Left cardiac atrium (tissue), 4 donors: ENCODE results near the gene ITGBL1. TPM values are rescaled to one million over a fixed set of nuclear protein-coding genes. Genes with fewer than 3 reads are reported as not detected.
A peak's percentile ranks its signal among the peaks of the same experiment; 100 is the strongest.

Source experiments
- ATAC-seq, 2 donors: fragments of 200-7000 bp; cut with Tn5 transposase; one replicate each; pipeline ENCODE4 v1.9.1; 2020; ENCODE audit warnings: mild to moderate bottlenecking in 2 of 2, moderate library complexity in 2 of 2
- DNase-seq: peaks from one replicate; pipeline ENCODE4 v3.0.0-alpha.2; 2020
- intact Hi-C, 2 donors: fragments of 100-400 bp; cut with DNase I; formaldehyde crosslinking; loops; one replicate each; pipeline versions ENCODE4 v1.14.1 to v1.15.1; 2022 to 2023
- total RNA-seq, 2 donors: library from RNA; stranded (reverse); fragmentation: NEBNext Ultra II Directional; extraction: Animal tissue kit (Norgen Biotek cat#: 25700); gene quantifications; one replicate each; pipeline ENCODE4 v1.2.1, GENCODE V29; 2021
- donor health status: DM: no; HTN: yes; CAD: no.
- donor health status: DM: no; HTN: yes; CAD: no; lungs with severe emphysema.
- donor health status: DM: yes; HTN: yes; CAD: no.
- donor health status: Dilated cardiomyopathy.

ITGBL1 gene
- total RNA-seq, 2 donors from 2014 or later = 11.6 to 16.1 TPM

DNA sequence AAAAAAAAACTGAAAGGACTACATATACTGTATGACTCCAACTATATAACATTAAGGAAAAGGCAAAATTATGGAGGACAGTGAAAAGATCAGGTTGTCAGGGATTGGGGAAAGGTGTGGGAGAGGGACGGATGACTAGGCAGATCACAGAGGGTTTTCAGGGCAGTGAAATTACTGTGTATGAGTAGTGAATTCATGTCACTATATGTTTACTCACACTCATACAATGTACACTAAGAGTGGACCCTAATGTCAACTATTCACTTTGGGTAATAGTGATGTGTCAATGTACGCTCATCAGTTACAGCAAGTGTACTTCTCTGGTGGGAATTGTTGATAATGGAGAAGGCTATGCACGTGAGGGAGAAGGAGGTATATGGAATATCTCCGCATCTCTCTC lies 144.3 kb downstream of the ITGBL1 start:
- intact Hi-C loops = no loop called here
- DNase-seq (no peak), ATAC-seq (no peak)

DNA sequence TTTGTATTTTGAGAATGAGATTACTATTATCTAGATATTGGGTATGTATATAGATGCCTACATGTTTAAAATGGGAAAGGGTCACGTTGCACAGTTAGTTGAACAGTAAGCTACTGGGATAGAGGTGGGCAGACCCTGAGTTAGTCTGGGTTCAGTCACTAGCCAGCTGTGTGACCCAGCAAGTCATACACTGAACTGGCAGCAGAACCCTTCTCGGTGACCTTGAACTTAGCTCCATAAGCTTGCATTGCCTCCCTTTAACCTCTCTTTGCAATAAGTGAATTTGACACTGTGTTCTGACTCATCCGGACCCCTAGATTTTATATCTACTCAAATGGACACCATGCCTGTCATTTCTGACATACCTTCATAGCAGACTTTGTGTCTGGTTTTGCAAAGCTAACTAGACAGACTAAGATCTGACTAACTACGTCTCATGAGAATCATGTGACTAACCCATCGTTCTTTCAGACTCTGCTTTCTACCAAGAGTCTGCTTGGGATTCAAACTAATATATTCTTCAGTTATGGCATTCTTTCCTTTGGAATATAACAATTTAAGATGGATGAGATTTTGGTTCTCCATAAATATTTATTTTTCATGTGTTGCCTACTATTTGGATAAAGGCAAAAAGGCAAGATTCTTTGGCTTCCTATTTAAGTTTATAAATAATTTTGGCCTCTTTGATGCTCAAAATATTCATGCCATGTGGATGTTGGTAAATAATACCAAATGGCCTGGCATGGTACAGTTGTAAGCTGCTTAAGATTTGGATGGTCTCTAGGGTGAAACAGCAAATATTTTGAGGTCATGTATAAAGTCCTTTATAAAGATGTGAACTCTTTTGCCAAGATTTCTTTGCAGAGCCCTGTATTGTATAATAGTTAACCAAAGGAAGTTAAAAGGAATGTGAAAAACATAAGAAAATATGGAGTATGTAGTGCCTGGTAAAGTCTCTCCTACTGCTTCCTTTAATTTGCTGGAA lies 159.3 kb downstream of the ITGBL1 start:
- intact Hi-C loops = no loop called here
- no peak for DNase-seq
- ATAC-seq = no peak

DNA sequence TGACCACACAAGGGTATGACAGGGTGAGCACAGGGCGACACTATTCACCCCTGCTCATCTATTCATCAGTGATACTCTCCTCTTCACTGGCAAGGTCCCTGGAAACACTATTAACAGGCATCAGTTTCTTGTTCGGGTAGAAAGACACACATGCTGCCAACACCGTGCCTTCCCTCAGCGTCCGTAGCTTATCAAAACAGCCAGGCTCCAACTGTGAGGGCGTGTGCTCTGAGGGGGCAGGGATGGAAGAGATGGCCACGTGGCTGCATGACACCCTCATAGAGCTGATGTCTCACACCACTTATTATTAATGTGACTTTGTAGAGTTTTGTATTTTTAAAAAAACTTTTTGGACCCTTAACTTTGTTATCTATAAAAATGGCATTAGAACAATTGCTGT lies 160.3 kb downstream of the ITGBL1 start:
- intact Hi-C loops = no loop called here
- DNase-seq (peak; percentile 24), ATAC-seq (peak in 1 of 2 donors; percentile 72)

DNA sequence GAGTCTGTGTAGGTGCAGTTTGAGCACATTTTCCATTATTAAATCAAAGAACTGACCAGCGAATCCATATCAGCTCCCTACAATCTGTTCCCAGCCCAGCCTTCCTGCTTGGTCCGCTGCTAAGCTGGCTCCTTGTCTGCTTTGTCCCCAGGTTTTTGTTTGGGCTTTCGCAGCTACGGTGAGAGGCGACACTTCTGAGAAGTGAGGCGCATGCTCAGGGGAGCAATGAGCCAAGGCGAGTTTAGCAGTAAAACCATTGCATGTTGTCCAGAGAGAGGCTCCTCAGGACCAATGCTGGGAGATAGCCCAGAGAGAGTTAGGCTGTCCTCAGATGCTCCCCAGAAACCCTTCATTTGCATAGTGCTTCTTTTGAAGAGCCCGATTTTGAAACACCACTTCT lies 162.0 kb downstream of the ITGBL1 start:
- DNase-seq = no peak
- no peak for ATAC-seq
- intact Hi-C loops = no loop called here

DNA sequence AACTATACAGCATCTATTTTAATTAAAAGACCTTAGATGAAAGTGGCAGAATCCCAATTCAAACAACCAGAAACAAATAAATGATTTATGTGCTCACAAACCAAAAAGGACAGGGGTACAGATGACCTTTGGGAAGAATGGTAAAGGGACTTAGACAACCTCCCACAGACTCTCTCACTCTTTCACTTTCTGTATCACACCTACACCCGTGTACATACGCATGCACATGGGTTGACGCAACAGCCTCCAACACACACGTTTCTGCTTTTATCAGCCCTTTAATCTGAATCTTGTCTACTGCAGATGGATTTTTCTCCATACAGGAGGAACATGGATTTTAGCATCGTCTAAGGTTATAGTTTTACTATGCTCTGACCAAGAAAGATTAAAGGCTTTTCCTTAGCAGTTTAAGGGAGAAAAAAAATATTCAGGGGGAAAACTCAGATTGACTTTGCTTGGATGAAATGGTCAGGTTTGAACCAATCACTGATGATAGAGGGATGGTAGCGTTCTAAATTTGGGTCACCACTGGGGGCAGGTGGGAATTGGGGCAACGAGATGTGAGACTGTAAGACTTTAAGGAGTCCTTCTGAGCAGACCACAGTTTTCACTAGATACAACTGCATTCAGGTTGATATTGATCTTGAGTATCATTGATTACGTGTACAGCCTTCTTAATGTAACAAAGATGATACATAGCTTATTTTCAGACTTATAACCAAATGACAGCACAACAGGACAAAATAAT lies 166.1 kb downstream of the ITGBL1 start:
- DNase-seq = no peak
- intact Hi-C loops = no loop called here
- no peak for ATAC-seq

DNA sequence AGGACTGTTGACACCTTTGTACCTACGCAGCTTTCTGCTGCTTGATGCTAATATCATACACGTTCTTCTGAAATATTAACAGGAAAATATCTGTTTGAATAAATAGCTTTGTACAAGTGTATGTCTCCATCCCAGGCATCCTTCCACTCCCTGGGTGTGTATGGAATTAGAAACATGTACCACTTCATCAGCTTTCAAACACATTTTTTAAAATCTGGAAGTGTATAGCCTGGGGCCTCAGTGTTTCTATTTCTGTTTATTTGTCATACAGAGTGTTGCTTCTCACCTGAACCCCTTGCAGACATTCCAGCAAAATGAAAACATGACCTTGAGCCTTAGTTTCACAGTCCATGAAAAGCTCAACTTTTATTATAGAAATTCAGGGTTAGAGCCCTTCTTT lies 168.6 kb downstream of the ITGBL1 start:
- DNase-seq (no peak), ATAC-seq (no peak)
- intact Hi-C loops = no loop called here

DNA sequence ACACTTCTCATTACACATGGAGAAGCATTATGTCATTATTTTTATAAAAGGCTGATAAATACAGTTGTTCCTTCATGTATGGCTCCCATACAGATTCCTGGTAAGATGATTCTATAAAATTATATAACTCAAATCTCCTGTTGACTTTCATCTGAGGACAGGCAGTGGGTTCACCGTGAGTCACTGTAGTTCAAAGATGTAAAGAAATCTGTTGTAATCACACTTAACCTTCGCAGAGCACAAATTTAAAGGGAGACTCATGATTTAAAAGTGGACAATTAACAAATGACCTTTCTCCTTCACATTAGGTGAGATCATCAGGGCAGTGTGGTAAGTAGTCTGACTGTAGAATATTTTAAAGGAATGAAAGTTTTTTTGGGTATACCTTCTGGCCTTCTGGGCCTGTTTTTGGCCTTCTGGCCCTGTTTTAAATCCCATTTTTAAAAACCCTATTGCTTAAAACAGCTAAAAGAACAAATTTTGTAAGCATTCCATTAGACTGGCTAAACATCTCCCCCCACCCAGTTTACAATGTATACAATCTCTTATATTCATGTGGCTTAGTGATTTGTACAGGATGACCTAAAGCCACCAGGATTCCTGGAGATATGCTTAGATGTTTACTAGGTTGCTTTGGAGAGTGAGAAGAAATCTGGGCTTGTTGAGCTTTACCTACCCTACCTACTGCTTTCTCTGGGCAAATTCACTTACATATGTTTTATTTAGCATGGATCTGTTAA lies 171.2 kb downstream of the ITGBL1 start:
- intact Hi-C loops = no loop called here
- ATAC-seq = no peak
- DNase-seq = no peak

DNA sequence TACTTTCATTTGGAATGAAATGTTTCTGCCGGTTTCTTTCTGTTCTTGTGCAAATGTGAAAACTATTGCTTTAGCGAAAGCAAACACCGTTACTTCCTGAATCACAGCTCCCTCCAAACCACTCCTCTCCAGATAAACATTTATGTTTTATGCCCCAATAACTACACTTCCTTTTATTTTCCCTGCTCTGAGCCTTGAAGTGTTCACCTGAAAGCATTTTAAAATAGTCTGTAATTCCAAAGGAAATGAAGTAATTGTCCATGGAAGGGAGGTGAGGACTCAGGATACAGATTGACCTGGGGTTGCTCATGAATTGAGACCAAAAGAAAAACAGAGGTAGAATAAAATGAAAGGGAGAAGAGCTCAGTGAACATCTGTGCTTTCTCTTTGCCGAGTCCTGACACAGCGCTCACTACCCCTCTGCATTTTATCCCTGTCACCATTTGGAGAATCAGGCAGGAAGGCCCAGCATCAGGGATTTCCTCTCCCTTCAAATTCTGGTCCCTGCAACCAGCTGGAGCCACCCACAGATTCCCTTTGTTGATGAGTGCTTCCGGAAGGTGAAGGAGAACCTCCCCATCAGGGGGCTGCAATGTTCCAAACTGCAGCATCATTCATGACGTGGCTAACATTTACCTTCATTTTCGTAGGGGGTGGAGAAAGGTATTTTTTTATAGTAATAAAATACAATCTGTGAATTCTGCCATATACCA lies 171.9 kb downstream of the ITGBL1 start:
- ATAC-seq = no peak
- no peak for DNase-seq
- intact Hi-C loops = no loop called here

DNA sequence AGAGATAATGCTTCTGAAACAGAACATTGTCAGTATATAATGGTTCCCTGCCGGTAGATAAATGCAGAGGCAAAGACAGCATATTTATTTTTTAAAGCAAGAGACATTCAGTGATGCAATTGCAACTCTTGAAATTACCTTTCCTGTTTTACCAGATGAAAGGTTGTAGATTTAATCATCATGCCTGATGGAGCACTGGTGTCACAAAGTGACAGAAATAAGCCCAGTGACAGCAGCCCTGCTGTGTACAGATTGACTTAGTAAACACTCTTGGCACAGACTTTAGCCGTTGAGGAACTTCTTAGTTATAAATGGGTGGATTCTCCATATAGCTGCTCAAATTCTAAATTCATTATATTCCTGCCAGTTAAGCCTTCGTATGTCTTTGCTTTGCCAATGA lies 172.5 kb downstream of the ITGBL1 start:
- intact Hi-C loops = loop anchor here in 1 of 2 donors (5.0 kb wide), 1 partner anchor 102 kb away; no protein-coding TSS in a partner anchor
- ATAC-seq (no peak), DNase-seq (no peak)

DNA sequence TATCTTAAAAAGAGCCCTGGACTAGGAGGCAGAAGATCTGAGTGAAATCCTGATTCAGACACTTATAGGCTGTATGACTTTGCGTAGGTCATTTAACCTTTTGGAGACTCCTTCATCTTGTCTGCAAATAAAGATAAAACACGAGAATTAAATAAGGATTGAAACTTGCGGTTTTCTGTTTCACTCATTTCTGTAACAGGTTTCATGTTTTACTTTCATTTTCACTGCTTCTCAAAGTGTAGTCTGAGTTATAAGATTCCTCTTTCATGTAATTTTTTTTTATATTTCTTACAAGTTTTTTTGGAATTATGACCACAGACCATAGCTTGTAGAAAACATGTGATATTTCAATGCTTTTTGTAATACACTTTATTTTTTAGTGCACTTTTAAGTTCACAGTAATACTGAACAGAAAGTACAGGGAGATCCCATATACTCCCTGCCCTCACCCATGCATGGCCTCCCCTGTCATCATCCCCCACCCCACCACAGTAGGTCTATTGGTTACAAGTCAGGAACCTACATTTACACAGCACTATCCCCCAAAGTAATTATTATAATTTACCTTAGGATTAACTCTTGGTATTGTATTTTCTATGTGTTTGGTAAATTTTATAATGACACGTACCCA lies 174.6 kb downstream of the ITGBL1 start:
- intact Hi-C loops = loop anchor here in 1 of 2 donors (5.0 kb wide), 1 partner anchor 100 kb away; no protein-coding TSS in a partner anchor
- DNase-seq (no peak), ATAC-seq (peak in 1 of 2 donors; percentile 57)

DNA sequence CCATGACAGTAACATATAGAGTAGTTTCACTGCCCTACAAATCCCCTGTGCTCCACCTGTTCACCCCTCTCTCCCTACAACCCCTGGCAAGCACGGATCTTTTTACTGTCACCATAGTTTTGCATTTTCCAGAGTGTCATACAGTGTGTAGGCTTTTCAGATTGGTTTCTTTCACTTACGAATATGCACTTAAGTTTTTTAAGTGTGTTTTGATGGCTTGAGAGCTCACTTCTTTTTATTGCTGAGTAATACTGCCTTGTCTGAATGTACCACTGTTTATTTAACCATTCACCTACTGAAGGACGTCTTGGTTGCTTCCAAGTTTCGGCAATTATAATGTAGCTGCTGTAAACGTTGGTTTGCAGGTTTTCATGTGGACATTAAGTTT lies 175.1 kb downstream of the ITGBL1 start:
- no peak for ATAC-seq
- no peak for DNase-seq
- intact Hi-C loops = loop anchor here in 1 of 2 donors (5.0 kb wide), 1 partner anchor 100 kb away; no protein-coding TSS in a partner anchor

DNA sequence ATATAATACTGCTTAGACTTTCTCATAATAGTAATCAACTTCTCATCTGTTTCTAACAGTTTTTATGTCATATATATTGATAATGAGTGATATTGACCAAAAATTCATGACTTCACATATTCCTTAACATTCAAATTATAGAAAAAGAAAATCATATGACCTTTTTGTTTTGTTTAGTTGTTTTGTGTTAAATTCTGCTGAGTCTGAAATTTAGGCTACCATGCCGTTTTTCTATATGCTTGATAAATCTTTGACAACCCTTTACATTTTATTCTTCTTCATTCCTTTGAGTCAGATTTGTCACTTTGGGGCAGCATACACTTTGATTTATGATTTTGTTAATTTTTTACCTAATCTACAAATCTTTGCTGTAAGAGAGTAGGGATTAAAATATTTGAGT lies 176.4 kb downstream of the ITGBL1 start:
- DNase-seq = no peak
- ATAC-seq = no peak
- intact Hi-C loops = loop anchor here in 1 of 2 donors (5.0 kb wide), 1 partner anchor 98 kb away; no protein-coding TSS in a partner anchor

DNA sequence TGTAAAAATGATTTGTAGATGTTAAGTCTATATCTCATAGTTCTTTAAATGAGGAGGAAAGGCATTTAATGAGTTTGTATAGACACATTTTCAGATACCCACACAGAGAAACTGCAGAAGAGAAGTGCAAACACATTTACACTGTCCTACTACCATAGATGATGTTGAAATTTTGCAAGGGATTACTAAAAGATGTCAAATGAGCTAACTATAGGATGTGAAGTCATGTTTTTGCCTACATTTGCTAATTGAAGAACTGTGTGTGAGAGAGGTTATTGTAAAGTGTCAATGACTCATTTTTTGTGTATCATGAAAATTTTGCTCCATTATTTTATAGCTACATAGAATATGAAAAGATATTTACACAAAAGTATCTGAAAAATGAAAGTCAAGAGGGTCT lies 178.9 kb downstream of the ITGBL1 start:
- intact Hi-C loops = no loop called here
- ATAC-seq (no peak), DNase-seq (no peak)

DNA sequence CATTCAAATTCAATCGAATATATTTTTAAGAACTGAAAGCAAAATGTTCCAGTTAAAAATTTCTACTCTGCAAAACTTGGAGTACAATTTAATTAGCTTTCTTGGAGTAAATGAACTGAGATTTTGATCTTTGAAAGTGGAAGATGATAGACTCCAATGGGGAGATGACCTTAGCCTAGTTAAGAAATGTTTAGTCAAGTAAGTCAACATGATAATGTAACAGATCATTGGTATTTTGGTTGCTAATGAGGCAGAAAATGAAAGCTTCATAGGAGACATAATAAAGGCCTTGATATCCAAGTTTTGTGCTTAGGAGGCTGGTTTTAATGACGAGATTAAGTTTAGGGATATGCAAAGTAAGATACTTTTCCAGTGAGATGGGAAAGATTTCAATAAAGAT lies 181.7 kb downstream of the ITGBL1 start:
- no peak for ATAC-seq
- intact Hi-C loops = no loop called here
- no peak for DNase-seq

DNA sequence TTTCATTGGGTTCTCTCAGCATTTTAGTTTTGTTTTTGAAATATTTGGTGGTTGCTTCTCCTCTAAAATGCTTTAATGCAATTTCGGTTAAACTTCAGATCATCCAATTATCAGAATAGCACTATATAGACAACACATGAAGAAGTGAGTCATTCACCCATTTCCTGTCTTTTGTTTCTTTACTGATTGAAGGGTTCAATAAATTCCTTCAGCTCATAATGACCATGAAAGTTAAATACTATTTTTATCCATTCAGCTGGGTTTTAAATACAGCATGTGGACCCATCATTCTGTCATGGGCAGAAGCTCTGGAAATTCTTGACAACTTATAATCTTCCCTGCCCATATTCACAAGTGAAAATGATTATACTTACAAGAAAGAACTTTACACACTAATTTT lies 187.2 kb downstream of the ITGBL1 start:
- DNase-seq (no peak), ATAC-seq (no peak)
- intact Hi-C loops = no loop called here

DNA sequence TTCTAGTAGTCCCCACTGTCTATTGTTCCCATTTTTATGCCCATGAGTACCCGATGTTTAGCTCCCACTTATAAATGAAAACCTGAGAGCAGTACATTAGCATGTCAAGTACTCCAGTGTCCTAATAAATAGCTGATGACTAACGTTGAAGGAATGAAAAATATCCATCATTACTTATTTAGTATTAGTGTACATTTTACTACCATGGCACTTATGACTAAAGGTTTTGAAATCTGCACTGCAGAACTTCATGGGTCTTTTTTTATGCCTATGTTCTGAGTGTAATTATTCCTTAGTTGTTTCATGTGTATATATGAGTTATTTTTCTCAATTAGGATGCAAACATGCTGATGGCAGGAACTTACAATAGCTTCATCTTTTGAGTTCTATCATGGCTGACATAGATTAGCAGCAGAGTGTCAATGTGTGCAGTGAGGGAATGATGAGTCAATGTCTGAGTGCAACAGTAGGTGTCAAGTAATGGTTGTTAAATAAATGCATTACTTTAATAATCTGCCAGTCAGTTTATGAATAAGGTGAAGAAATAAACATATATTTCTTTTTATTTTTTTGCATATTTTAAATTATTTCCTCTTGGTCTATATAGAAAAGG lies 188.4 kb downstream of the ITGBL1 start:
- intact Hi-C loops = no loop called here
- DNase-seq (no peak), ATAC-seq (no peak)

DNA sequence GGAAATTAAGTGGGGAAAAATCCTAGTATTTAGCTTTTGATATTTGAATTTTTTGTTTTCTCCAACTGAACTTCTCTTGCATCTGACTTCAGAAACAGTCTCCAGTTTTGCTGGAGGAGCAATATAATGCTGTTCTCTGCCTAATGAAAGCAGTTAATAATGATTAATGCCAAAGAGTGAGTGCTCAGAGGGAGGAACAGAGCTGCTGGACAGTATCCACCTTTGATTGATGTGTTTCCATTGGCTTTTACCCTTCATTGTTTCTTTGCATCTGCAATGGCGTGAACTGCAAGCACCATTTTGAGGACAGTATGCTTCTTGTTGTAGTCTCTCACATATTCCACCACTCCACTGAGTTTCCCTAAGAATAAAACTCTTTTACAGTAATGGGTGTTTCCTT lies 193.4 kb downstream of the ITGBL1 start:
- intact Hi-C loops = no loop called here
- ATAC-seq = no peak

DNA sequence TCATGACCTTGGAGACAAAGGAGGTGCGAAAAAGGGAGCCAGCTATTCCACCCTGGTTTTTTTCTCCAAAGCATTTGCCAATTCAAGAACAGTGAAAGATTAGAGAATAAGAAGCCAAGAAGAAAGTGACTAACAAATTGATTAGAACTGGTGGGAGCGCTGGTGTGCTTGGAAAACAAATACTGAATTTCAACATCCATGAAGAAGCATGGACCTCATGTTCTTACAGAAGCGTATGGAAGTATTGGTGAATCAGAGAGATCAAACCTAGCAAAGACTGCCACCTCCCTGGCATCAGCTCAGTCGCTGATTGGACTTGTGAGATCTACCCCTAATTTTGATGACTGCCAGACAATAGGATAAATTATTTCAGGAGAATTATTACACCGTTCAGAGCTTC lies 195.3 kb downstream of the ITGBL1 start:
- DNase-seq (no peak), ATAC-seq (no peak)
- intact Hi-C loops = no loop called here

More for the DNA sequence above, 193.4 kb downstream of the ITGBL1 start:
- DNase-seq = no peak
